HUES6 (cell line): ENCODE results near the gene CDH22.
A peak's percentile ranks its signal among the peaks of the same experiment; 100 is the strongest.

Source experiments
- H3K27ac ChIP-seq: 2 replicates; pipeline ENCODE4 v1.7.0; 2013; ENCODE audit warnings: low read depth, mild to moderate bottlenecking, low read length, inconsistent platforms
- H3K27me3 ChIP-seq: 2 replicates; pipeline ENCODE4 v1.6.1; 2013; ENCODE audit warnings: low read length; ENCODE audit not compliant: control insufficient read depth, insufficient read depth
- H3K36me3 ChIP-seq: 2 replicates; pipeline ENCODE4 v1.6.1; 2013; ENCODE audit warnings: low read length; ENCODE audit not compliant: control insufficient read depth, insufficient read depth
- H3K4me1 ChIP-seq: 2 replicates; pipeline ENCODE4 v1.6.1; 2013; ENCODE audit warnings: low read length; ENCODE audit not compliant: control insufficient read depth, insufficient read depth
- H3K4me3 ChIP-seq: 2 replicates; pipeline ENCODE4 v1.5.1; 2013; ENCODE audit warnings: low read depth, low read length
- H3K9ac ChIP-seq: one replicate; pipeline ENCODE4 v1.6.1; 2013; ENCODE audit warnings: mild to moderate bottlenecking, low read length
- H3K9me3 ChIP-seq: 2 replicates; pipeline ENCODE4 v1.6.1; 2013; ENCODE audit warnings: low read depth, low read length; ENCODE audit not compliant: control insufficient read depth, insufficient read depth

The CDH22 gene

GRCh38 chr20:46202766-46203509 is 105.4 kb downstream of the CDH22 start:
- Histone ChIP-seq H3K27ac (no peak overlapping the region), H3K9ac (no peak overlapping the region), H3K27me3 (peaks cover 8% of the 10 kb centered on the region; the same call in 1 of the 2 replicates), H3K9me3 (no peaks in the 10 kb centered on the region), H3K36me3 (no peaks in the 10 kb centered on the region), H3K4me1 (peaks cover 26% of the 10 kb centered on the region), H3K4me3 (no peak overlapping the region)

- peaks cover 8% of the 10 kb centered on the region; the same call in 1 of the 2 replicates for H3K27me3 ChIP-seq
- no peaks in the 10 kb centered on the region for H3K9me3 ChIP-seq
- H3K4me3 ChIP-seq, result no peak overlapping the region
- no peak overlapping the region for H3K27ac ChIP-seq
- no peaks in the 10 kb centered on the region for H3K36me3 ChIP-seq
- no peak overlapping the region for H3K9ac ChIP-seq
- H3K4me1 ChIP-seq, result peaks cover 27% of the 10 kb centered on the region
Measured at GRCh38 chr20:46200582-46201570, 107.4 kb downstream of the CDH22 start.

- peak overlapping the region; percentile 56 for H3K4me3 ChIP-seq
Measured at GRCh38 chr20:46199198-46199597, 109.1 kb downstream of the CDH22 start.

GRCh38 chr20:46196990-46197389 is 111.3 kb downstream of the CDH22 start:
- no peaks in the 10 kb centered on the region for H3K36me3 ChIP-seq
- H3K9ac ChIP-seq, result no peak overlapping the region
- H3K4me3 ChIP-seq, result no peak overlapping the region
- H3K27ac ChIP-seq, result no peak overlapping the region
- no peaks in the 10 kb centered on the region for H3K9me3 ChIP-seq
- H3K27me3 ChIP-seq, result peaks cover 8% of the 10 kb centered on the region; the same call in 1 of the 2 replicates
- H3K4me1 ChIP-seq, result peaks cover 14% of the 10 kb centered on the region

More at GRCh38 chr20:46199198-46199597, 109.1 kb downstream of the CDH22 start:
- Histone ChIP-seq H3K9me3 (no peaks in the 10 kb centered on the region), H3K4me1 (peaks cover 24% of the 10 kb centered on the region), H3K27ac (no peak overlapping the region), H3K9ac (no peak overlapping the region), H3K27me3 (peaks cover 8% of the 10 kb centered on the region; the same call in 1 of the 2 replicates), H3K36me3 (no peaks in the 10 kb centered on the region)

- Histone ChIP-seq H3K9me3 (no peaks in the 10 kb centered on the region), H3K27ac (no peak overlapping the region), H3K9ac (no peak overlapping the region), H3K27me3 (peaks cover 8% of the 10 kb centered on the region; the same call in 1 of the 2 replicates), H3K4me3 (no peak overlapping the region), H3K36me3 (no peaks in the 10 kb centered on the region), H3K4me1 (peaks cover 14% of the 10 kb centered on the region)
Measured at GRCh38 chr20:46195264-46196036, 112.8 kb downstream of the CDH22 start.

GRCh38 chr20:46194409-46194808 is 113.9 kb downstream of the CDH22 start:
- peaks cover 12% of the 10 kb centered on the region for H3K4me1 ChIP-seq
- H3K27me3 ChIP-seq, result peaks cover 8% of the 10 kb centered on the region; the same call in 1 of the 2 replicates
- no peak overlapping the region for H3K4me3 ChIP-seq
- H3K36me3 ChIP-seq, result no peaks in the 10 kb centered on the region
- no peak overlapping the region for H3K27ac ChIP-seq
- H3K9ac ChIP-seq, result no peak overlapping the region
- H3K9me3 ChIP-seq, result no peaks in the 10 kb centered on the region

GRCh38 chr20:46192376-46192944 is 115.8 kb downstream of the CDH22 start:
- Histone ChIP-seq H3K4me3 (no peak overlapping the region), H3K27ac (no peak overlapping the region), H3K9ac (no peak overlapping the region), H3K9me3 (no peaks in the 10 kb centered on the region), H3K36me3 (no peaks in the 10 kb centered on the region), H3K27me3 (no peaks in the 10 kb centered on the region; the same call in 1 of the 2 replicates), H3K4me1 (peaks cover 2% of the 10 kb centered on the region)

GRCh38 chr20:46191611-46192010 is 116.7 kb downstream of the CDH22 start:
- Histone ChIP-seq H3K9ac (no peak overlapping the region), H3K27me3 (no peaks in the 10 kb centered on the region; the same call in 1 of the 2 replicates), H3K36me3 (no peaks in the 10 kb centered on the region), H3K4me1 (no peaks in the 10 kb centered on the region), H3K27ac (no peak overlapping the region), H3K4me3 (no peak overlapping the region), H3K9me3 (no peaks in the 10 kb centered on the region)

GRCh38 chr20:46191168-46191540 is 117.1 kb downstream of the CDH22 start:
- no peak overlapping the region for H3K9ac ChIP-seq
- H3K36me3 ChIP-seq, result no peaks in the 10 kb centered on the region
- H3K4me1 ChIP-seq, result no peaks in the 10 kb centered on the region
- H3K27ac ChIP-seq, result no peak overlapping the region
- no peaks in the 10 kb centered on the region for H3K9me3 ChIP-seq
- H3K4me3 ChIP-seq, result no peak overlapping the region
- no peaks in the 10 kb centered on the region; the same call in 1 of the 2 replicates for H3K27me3 ChIP-seq

GRCh38 chr20:46190478-46191167 is 117.7 kb downstream of the CDH22 start:
- Histone ChIP-seq H3K27me3 (no peaks in the 10 kb centered on the region; the same call in 1 of the 2 replicates), H3K9me3 (no peaks in the 10 kb centered on the region), H3K9ac (no peak overlapping the region), H3K27ac (no peak overlapping the region), H3K4me3 (no peak overlapping the region), H3K4me1 (no peaks in the 10 kb centered on the region), H3K36me3 (no peaks in the 10 kb centered on the region)
